Left ventricle myocardium superior (tissue), 1 donor: ENCODE results near the gene TMEM50A. TPM values are rescaled to one million over a fixed set of nuclear protein-coding genes. Genes with fewer than 3 reads are reported as not detected.
"Not testable (repeated sequence)": the region's sequence is repeated elsewhere in the genome, so short reads cannot be mapped to it uniquely, and the experiment has no call there.

Experiments
- ATAC-seq: fragments of 200-7000 bp; cut with Tn5 transposase; one replicate; pipeline ENCODE4 v1.9.1; 2020; ENCODE audit warnings: mild to moderate bottlenecking, moderate library complexity
- DNase-seq: peaks from one replicate; pipeline ENCODE4 v3.0.0-alpha.2; 2020
- intact Hi-C: fragments of 100-400 bp; cut with micrococcal nuclease; formaldehyde crosslinking; loops from one replicate; pipeline ENCODE4 v1.11.0; 2022
- total RNA-seq: library from RNA; stranded (reverse); fragmentation: NEBNext Ultra II Directional; extraction: Animal tissue kit (Norgen Biotek cat#: 25700); gene quantifications from one replicate; pipeline ENCODE4 v1.2.1, GENCODE V29; 2021
- donor health status: DM: no; HTN: yes; CAD: no; lungs with severe emphysema.

TMEM50A gene
- total RNA-seq, 1 donor from 2014 or later = 73.1 TPM

DNA sequence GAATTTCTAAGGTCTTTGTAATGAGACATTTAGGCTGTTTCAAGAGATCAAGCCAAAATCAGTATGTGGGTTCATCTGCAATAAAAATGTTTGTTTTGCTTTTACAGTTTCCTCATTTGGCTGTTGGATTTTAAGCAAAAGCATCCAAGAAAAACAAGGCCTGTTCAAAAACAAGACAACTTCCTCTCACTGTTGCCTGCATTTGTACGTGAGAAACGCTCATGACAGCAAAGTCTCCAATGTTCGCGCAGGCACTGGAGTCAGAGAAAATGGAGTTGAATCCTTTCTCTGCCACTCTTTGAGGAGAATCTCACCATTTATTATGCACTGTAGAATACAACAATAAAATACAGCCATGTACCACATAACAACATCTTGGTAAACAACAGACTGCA, 9.3 kb upstream of the TMEM50A start:
- peak; percentile 55 for ATAC-seq
- intact Hi-C loops = not testable (repeated sequence)

DNA sequence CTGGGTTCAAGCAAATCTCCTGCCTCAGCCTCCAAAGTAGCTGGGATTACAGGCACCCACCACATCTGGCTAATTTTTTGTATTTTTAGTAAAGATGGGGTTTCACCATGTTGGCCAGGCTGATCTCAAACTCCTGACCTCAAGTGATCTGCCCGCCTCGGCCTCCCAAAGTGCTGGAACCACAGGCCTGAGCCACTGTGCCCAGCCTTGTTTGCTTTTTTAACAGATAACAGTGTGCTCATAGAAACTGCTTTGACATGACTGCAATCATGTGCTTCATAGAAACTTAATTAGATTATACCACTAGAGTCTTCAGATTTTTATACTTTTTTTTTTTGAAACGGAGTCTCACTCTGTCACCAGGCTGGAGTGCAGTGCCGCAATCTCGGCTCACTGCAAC, 8.8 kb upstream of the TMEM50A start:
- ATAC-seq, intact Hi-C loops, DNase-seq: not testable (repeated sequence)

More for the DNA sequence above, 9.3 kb upstream of the TMEM50A start:
- not testable (repeated sequence) for DNase-seq

GRCh38 chr1:25329950-25330349, 8.2 kb upstream of the TMEM50A start:
- ATAC-seq = peak; percentile 26
- DNase-seq, intact Hi-C loops: not testable (repeated sequence)

DNA sequence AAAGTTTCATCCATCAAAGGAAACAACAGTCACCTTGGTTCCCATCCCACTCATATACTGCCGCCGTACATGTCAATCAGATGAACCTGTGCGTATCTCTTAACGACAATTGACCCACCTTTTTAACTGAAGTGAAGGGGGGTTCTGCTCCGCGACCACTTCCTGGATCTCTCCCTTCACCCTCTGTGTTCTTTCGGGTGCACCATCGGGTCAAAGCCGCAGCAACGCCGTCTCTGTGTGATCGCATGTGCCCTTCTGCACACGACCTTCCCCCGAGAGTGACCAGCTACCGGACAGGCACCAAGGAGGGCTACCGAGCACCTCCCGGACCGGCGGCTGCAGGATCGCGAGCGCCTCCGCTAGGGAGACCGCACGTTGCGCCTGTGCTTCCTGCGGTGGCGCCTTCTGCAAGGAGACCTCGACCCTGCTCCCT, 1.2 kb upstream of the TMEM50A start:
- ATAC-seq = peak; percentile 74
- intact Hi-C loops = not testable (repeated sequence)
- DNase-seq = peak; percentile 61

GRCh38 chr1:25337483-25338187, 499 bp upstream of the TMEM50A start:
- DNase-seq (peak; percentile 34), ATAC-seq (peak; percentile 84)
- intact Hi-C loops = not testable (repeated sequence)

- intact Hi-C loops = no loop called here
Measured at GRCh38 chr1:25338986-25339385, 852 bp downstream of the TMEM50A start.

DNA sequence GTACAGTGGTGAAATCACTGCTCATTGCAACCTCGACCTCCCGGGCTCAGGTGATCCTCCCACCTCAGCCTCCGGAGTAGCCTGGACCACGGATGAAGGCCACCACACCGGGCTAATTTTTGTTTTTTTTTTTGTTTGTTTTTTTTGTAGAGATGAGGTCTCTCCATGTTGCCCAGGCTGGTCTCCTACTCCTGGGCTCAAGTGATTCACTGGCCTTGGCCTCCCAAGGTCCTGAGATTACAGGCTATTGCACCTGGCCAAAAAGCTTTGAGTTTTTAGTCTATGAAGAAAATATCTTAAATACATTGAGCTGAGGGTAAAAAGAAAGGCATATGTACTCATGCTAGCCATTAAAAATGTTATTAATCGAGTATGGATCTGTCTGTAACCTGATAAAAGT, 3.6 kb downstream of the TMEM50A start:
- intact Hi-C loops = no loop called here
- DNase-seq = no peak

More at GRCh38 chr1:25338986-25339385, 852 bp downstream of the TMEM50A start:
- DNase-seq = no peak
- no peak for ATAC-seq

DNA sequence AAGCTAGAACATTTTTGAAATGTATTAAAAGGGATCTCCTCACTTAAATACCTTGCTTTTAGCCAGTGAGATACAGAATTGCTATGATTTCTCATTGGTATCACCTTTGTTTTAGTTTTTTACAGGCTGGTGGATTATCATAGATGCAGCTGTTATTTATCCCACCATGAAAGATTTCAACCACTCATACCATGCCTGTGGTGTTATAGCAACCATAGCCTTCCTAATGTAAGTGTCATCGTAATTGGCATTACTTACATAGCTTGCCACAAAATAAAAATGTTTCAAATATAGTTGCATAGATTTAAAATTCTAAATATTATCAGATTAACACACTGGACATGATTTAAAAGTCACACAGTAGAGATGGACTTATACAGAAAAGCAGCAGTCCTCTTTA, 4.7 kb downstream of the TMEM50A start:
- intact Hi-C loops = no loop called here
- no peak for ATAC-seq
- no peak for DNase-seq

More for the DNA sequence above, 3.6 kb downstream of the TMEM50A start:
- ATAC-seq = no peak

DNA sequence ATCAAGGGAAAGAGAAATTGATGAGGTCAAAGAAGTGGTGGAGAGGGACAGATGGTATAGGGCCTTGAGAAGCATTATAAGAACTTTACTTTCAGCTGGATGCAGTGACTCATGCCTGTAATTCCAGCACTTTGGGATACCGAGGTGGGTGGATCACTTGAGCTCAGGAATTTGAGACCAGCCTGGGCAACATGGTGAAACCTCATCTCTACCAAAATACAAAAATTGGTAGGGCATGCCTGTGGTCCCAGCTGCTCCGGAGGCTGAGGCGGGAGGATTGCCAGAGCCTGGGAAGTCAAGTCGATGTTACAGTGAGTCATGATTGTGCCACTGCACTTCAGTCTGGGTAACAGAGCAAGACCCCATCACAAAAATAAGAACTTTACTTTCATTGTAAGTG, 5.7 kb downstream of the TMEM50A start:
- no peak for ATAC-seq
- intact Hi-C loops = no loop called here
- no peak for DNase-seq

DNA sequence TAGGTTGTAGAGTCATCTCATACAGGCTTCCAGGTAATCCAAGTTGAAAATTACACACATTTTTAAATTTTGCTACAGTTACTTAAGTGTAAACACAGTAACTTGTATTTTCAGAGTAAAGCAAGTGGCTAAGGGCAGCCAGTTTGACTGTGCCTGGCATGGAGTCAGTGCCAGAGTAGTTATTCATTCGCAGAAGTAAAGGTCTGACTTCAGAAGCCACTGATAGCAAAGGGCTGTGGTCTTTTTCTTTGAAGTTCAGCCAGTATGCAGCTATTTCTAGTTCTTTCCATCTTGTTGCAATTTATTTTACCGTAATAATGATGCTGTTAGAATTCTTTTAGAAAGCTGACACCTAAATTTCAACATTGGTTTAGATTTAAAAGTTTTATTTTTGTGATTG, 9.4 kb downstream of the TMEM50A start:
- DNase-seq (no peak), ATAC-seq (no peak)
- intact Hi-C loops = no loop called here

- DNase-seq (no peak), ATAC-seq (no peak)
- intact Hi-C loops = no loop called here
Measured at GRCh38 chr1:25349606-25350005, 11.5 kb downstream of the TMEM50A start.

GRCh38 chr1:25355841-25356395, 17.8 kb downstream of the TMEM50A start:
- DNase-seq = no peak
- no peak for ATAC-seq
- intact Hi-C loops = no loop called here

- DNase-seq (no peak), ATAC-seq (no peak)
- intact Hi-C loops = no loop called here
Measured at GRCh38 chr1:25356441-25356840, 18.3 kb downstream of the TMEM50A start.

DNA sequence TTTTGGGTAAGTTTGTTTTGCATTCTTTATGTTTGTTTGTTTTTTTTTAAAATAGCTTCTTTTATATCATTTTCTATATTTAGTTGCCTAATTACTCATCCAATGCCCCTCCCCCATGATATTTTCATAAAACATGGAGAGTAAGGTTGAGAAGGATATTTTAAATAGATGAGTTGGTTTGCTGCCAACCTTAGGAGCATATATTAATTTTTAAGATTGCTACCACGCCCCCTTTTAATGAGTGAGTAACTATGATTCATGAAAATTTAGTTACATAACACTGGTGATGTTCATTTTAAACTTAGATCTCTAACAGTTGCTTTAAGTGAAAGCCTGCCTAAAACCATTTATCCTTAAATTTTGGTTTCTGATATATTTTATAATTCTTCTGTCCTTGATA, 18.7 kb downstream of the TMEM50A start:
- no peak for ATAC-seq
- intact Hi-C loops = no loop called here
- no peak for DNase-seq

DNA sequence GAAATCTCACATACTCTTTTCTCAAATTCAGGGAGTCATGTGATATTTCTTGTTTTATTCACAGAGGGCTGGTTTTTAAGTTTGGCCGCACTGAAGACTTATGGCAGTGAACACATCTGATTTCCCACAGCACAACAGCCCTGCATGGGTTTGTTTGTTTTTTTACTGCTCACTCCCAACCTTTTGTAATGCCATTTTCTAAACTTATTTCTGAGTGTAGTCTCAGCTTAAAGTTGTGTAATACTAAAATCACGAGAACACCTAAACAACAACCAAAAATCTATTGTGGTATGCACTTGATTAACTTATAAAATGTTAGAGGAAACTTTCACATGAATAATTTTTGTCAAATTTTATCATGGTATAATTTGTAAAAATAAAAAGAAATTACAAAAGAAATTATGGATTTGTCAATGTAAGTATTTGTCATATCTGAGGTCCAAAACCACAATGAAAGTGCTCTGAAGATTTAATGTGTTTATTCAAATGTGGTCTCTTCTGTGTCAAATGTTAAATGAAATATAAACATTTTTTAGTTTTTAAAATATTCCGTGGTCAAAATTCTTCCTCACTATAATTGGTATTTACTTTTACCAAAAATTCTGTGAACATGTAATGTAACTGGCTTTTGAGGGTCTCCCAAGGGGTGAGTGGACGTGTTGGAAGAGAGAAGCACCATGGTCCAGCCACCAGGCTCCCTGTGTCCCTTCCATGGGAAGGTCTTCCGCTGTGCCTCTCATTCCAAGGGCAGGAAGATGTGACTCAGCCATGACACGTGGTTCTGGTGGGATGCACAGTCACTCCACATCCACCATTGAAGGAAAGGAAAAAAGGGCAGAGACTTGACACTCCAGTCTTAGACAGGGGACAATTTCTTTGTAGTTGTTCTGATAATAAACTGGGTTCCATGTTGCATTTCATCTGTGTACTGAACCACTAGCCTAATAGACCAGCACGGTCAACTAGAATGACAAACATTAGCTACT, 22.8 kb downstream of the TMEM50A start:
- DNase-seq (no peak), ATAC-seq (no peak)
- intact Hi-C loops = no loop called here

DNA sequence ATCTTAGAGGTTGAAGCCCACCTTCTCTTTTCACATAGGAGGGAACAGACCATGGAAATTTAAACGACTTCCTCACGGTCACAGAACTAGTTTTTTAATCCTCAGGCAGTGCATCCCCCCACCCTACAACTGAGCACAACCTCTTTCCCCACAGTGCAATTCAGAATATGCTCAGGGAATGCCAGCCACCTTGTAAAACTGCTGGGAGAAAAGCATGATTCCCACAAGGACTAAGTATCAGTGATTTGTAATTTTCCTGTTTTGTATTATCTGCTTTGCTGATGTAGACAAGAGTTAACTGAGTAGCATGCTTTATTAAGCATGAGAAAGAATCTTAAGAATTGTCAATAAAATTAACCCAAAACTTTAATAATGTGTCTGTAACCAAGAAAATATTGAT, 23.8 kb downstream of the TMEM50A start:
- ATAC-seq (no peak), DNase-seq (no peak)
- intact Hi-C loops = no loop called here

DNA sequence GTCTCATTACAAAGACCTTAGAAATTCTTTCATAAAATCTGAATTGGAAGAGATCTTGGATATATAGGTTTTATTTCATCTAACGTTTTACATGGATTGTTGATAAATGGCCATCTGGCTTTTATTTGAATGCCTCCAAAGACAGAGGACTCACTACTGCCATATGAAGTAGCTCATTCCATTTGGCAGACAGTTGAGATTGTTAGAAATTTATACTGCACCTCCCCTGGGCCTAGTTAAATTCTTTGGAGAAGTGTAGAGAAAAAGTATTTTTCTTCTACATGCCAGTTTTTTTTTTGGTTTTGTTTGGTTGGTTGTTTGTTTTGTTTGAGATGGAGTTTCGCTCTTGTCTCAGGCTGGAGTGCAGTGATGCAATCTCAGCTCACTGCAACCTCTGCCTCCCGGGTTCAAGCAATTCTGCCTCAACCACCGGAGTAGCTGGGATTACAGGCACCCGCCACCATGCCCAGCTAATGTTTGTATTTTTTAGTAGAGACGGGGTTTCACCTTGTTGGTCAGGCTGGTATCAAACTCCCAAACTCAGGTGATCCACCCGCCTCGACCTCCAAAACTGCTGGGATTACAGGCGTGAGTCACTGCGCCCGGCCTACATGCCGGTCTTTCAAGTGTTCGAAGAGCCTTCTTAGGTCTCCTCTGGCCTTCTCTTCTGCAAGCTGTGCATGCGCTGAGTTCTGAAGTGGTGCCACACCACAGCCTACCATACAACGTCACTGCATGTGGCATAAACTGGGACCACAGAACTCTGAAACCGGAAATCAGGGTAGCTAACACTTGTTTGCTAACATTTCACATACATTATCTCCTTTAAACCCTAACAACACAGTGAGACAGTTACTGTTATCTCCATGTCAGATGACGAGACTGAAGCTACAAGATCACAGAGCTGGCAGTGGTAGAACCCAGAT, 24.8 kb downstream of the TMEM50A start:
- DNase-seq, intact Hi-C loops: not testable (repeated sequence)
- ATAC-seq = peak; percentile 63

DNA sequence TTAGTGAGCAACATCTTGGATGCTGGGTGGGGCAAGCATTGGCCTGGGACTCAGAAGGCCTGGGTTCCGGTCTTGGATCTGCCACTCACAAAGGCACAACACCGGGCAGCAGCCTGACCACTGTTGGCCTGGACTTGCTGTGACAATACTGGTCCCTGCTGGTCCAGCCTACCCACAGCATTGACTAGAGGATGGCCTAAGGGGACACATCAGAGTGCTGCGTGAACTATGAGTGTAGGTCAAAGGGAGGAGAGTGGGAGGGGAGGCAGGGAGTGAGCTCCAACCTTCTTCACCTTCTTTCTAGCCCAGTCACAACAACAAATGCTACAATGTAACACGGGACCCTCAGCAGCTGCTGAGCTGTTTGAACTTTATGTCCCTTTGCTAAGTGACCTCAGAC, 31.1 kb downstream of the TMEM50A start:
- DNase-seq (no peak), ATAC-seq (no peak)
- intact Hi-C loops = no loop called here
